ENCODE results near the gene PSAPL1. TPM values are rescaled to one million over a fixed set of nuclear protein-coding genes. Genes with fewer than 3 reads are reported as not detected.

Gene PSAPL1
- total RNA-seq, 1 donor from 2014 or later = not detected

DNA sequence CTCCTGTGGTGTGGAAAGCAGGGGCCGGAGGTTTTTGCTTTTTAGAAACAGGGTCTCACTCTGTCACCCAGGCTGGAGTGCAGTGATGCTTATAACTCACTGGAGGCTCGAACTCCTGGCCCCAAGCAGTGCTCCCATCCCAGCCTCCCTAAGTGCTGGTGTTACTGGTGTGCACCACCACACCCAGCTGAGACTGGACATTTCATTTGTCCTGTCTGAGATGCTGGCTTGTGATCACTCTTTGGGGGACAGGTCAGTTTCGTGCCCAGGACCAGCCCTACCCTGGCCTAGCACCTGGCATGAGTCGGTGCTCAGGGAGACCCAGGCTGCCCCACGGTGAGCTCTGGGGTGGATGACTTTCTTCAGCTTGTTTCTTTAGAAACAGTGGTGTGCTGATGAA lies 11.3 kb downstream of the PSAPL1 start:
- peaks cover 6% of the 10 kb centered on the region for H3K4me1 Mint-ChIP-seq (ENCODE audit: low read depth, unreplicated experiment)
- FAIRE-seq (no peak), DNase-seq (ENCODE audit: low read depth) (no peak)
- no peaks in the 10 kb centered on the region for H3K4me1 ChIP-seq (ENCODE audit: insufficient read depth, low read length)
- no peak for TF ChIP-seq EZH2 (IDR thresholded peaks at IDR 0.05; ENCODE audit: insufficient read depth, low read length)
- TF ChIP-seq, protein P1, sequence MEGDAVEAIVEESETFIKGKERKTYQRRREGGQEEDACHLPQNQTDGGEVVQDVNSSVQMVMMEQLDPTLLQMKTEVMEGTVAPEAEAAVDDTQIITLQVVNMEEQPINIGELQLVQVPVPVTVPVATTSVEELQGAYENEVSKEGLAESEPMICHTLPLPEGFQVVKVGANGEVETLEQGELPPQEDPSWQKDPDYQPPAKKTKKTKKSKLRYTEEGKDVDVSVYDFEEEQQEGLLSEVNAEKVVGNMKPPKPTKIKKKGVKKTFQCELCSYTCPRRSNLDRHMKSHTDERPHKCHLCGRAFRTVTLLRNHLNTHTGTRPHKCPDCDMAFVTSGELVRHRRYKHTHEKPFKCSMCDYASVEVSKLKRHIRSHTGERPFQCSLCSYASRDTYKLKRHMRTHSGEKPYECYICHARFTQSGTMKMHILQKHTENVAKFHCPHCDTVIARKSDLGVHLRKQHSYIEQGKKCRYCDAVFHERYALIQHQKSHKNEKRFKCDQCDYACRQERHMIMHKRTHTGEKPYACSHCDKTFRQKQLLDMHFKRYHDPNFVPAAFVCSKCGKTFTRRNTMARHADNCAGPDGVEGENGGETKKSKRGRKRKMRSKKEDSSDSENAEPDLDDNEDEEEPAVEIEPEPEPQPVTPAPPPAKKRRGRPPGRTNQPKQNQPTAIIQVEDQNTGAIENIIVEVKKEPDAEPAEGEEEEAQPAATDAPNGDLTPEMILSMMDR (IDR thresholded peaks at IDR 0.05; ENCODE audit: insufficient read depth, low read depth, low read length) = no peak
- H3K36me3 Mint-ChIP-seq (ENCODE audit: low read depth, unreplicated experiment) = peaks cover 7% of the 10 kb centered on the region
- H4K20me1 ChIP-seq (ENCODE audit: insufficient read depth, low read length) = peaks cover 33% of the 10 kb centered on the region
- no peak overlapping the region for H3K27ac Mint-ChIP-seq (ENCODE audit: unreplicated experiment)
- H3K4me3 ChIP-seq (ENCODE audit: insufficient read depth, low read depth, low read length) = no peak overlapping the region
- no peak overlapping the region for H3K4me3 Mint-ChIP-seq (ENCODE audit: unreplicated experiment)
- H3K9me3 Mint-ChIP-seq (ENCODE audit: unreplicated experiment) = peaks cover 4% of the 10 kb centered on the region
- no peak overlapping the region for H2AFZ ChIP-seq (ENCODE audit: low read depth, low read length)
- H3K9me3 ChIP-seq (ENCODE audit: insufficient read depth, low read depth, low read length) = no peaks in the 10 kb centered on the region
- no peak overlapping the region for H3K27ac ChIP-seq (ENCODE audit: low read depth, low read length)
- no peaks in the 10 kb centered on the region for H3K27me3 ChIP-seq (ENCODE audit: insufficient read depth, low read length)
- peaks cover 43% of the 10 kb centered on the region for H3K27me3 Mint-ChIP-seq (ENCODE audit: low read depth, unreplicated experiment)
- no peaks in the 10 kb centered on the region for H3K79me2 ChIP-seq (ENCODE audit: insufficient read depth, low read length)
- no peaks in the 10 kb centered on the region for H3K36me3 ChIP-seq (ENCODE audit: insufficient read depth, low read length)
- no peak overlapping the region for H3K9ac ChIP-seq (ENCODE audit: low read length)
- no peak overlapping the region for H3K4me2 ChIP-seq (ENCODE audit: low read length)

DNA sequence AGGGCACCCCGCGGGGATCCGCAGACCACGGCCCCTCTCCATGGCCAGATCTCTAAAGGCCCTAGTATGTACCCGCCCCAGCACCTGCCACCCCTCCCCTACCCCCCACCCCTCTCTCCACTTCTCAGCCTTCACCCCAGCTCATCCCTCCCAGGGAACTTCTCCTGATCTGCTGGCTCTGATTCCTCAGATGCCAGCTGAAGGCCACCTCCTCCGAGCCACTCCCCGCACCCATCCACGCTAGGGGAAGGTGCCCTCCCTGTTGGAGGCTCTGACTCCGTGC lies 11.9 kb downstream of the PSAPL1 start:
- no peaks in the 10 kb centered on the region for H3K4me1 ChIP-seq (ENCODE audit: insufficient read depth, low read length)
- H3K9ac ChIP-seq (ENCODE audit: low read length) = no peak overlapping the region
- no peaks in the 10 kb centered on the region for H3K27me3 ChIP-seq (ENCODE audit: insufficient read depth, low read length)
- H3K79me2 ChIP-seq (ENCODE audit: insufficient read depth, low read length) = no peaks in the 10 kb centered on the region
- Mint-ChIP-seq H3K36me3 (ENCODE audit: low read depth, unreplicated experiment) (peaks cover 12% of the 10 kb centered on the region), H3K9me3 (ENCODE audit: unreplicated experiment) (peaks cover 4% of the 10 kb centered on the region), H3K27ac (ENCODE audit: unreplicated experiment) (no peak overlapping the region), H3K4me3 (ENCODE audit: unreplicated experiment) (no peak overlapping the region), H3K27me3 (ENCODE audit: low read depth, unreplicated experiment) (peaks cover 44% of the 10 kb centered on the region), H3K4me1 (ENCODE audit: low read depth, unreplicated experiment) (peaks cover 2% of the 10 kb centered on the region)
- H3K36me3 ChIP-seq (ENCODE audit: insufficient read depth, low read length) = no peaks in the 10 kb centered on the region
- no peak overlapping the region for H3K4me2 ChIP-seq (ENCODE audit: low read length)
- DNase-seq (ENCODE audit: low read depth) (no peak), FAIRE-seq (no peak)
- H3K4me3 ChIP-seq (ENCODE audit: insufficient read depth, low read depth, low read length) = no peak overlapping the region
- peaks cover 35% of the 10 kb centered on the region for H4K20me1 ChIP-seq (ENCODE audit: insufficient read depth, low read length)
- no peak overlapping the region for H3K27ac ChIP-seq (ENCODE audit: low read depth, low read length)
- H2AFZ ChIP-seq (ENCODE audit: low read depth, low read length) = no peak overlapping the region
- H3K9me3 ChIP-seq (ENCODE audit: insufficient read depth, low read depth, low read length) = no peaks in the 10 kb centered on the region
- TF ChIP-seq, protein P1 (IDR thresholded peaks at IDR 0.05; ENCODE audit: insufficient read depth, low read depth, low read length) = no peak
- TF ChIP-seq EZH2 (IDR thresholded peaks at IDR 0.05; ENCODE audit: insufficient read depth, low read length) = no peak

DNA sequence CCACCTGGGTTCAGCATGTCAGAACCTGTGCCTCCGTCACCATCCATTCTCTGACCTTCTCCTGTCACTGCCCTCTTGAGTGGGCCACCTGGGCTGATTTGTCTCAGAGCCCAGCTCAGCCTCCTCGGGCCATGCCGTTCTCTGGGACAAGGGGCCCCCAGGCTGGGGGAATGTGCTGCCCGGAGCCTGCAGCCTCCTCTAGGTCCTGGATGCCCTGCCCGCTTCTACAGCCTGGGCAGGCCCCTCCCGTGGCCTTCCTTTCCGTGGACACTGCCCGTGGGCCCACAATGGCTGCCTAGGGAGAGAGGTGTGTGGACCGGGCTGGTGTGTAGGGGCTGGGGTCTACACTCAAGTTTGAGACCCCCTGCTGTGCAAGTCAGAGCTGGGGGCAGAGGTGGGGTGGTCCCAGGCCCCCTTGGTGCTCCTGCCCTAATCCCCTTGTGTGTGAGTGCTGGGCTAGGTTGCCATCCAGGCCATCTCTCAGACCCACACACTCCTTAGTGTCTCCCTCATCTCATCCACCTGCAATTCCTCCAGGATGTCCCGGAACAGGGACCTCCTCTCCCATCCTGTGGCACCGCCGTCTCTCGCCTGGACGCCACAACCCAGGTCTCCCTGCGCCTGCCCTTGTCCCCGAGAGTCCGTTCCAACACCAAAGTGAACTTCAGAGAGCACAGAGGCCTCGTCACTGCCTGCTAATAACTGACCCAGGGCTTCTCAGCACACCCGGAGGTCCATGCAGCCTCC lies 12.4 kb downstream of the PSAPL1 start:
- no peaks in the 10 kb centered on the region for H3K27me3 ChIP-seq (ENCODE audit: insufficient read depth, low read length)
- no peak overlapping the region for H3K4me2 ChIP-seq (ENCODE audit: low read length)
- no peaks in the 10 kb centered on the region for H3K9me3 ChIP-seq (ENCODE audit: insufficient read depth, low read depth, low read length)
- Mint-ChIP-seq H3K36me3 (ENCODE audit: low read depth, unreplicated experiment) (peaks cover 12% of the 10 kb centered on the region), H3K27me3 (ENCODE audit: low read depth, unreplicated experiment) (peaks cover 43% of the 10 kb centered on the region), H3K4me3 (ENCODE audit: unreplicated experiment) (no peak overlapping the region), H3K27ac (ENCODE audit: unreplicated experiment) (no peak overlapping the region), H3K4me1 (ENCODE audit: low read depth, unreplicated experiment) (no peaks in the 10 kb centered on the region), H3K9me3 (ENCODE audit: unreplicated experiment) (peaks cover 4% of the 10 kb centered on the region)
- DNase-seq (ENCODE audit: low read depth) (no peak), FAIRE-seq (no peak)
- H3K4me3 ChIP-seq (ENCODE audit: insufficient read depth, low read depth, low read length) = no peak overlapping the region
- H3K27ac ChIP-seq (ENCODE audit: low read depth, low read length) = no peak overlapping the region
- H4K20me1 ChIP-seq (ENCODE audit: insufficient read depth, low read length) = peaks cover 38% of the 10 kb centered on the region
- no peak for TF ChIP-seq EZH2 (IDR thresholded peaks at IDR 0.05; ENCODE audit: insufficient read depth, low read length)
- TF ChIP-seq, protein P1 (IDR thresholded peaks at IDR 0.05; ENCODE audit: insufficient read depth, low read depth, low read length) = no peak
- no peaks in the 10 kb centered on the region for H3K79me2 ChIP-seq (ENCODE audit: insufficient read depth, low read length)
- H2AFZ ChIP-seq (ENCODE audit: low read depth, low read length) = no peak overlapping the region
- H3K9ac ChIP-seq (ENCODE audit: low read length) = no peak overlapping the region
- no peaks in the 10 kb centered on the region for H3K4me1 ChIP-seq (ENCODE audit: insufficient read depth, low read length)
- no peaks in the 10 kb centered on the region for H3K36me3 ChIP-seq (ENCODE audit: insufficient read depth, low read length)

Measured in astrocyte (in vitro differentiated cells and primary cell).